Measurements from ENCODE around the gene PRKCZ. TPM values are rescaled to one million over a fixed set of nuclear protein-coding genes. Genes with fewer than 3 reads are reported as not detected.

PRKCZ gene
- total RNA-seq, 2 donors from 2014 or later: 50.4 to 72.2 TPM

GRCh38 chr1:2032737-2033136, 17.5 kb upstream of the PRKCZ start:
- Histone ChIP-seq H3K4me1 (no peaks in the 10 kb centered on the region), H3K4me3 (no peak overlapping the region), H3K27me3 (no peaks in the 10 kb centered on the region), H3K36me3 (no peaks in the 10 kb centered on the region), H3K27ac (no peak overlapping the region), H3K9ac (ENCODE audit: low read depth in 2 of 2, low read length in 2 of 2) (no peak overlapping the region), H3K9me3 (no peaks in the 10 kb centered on the region)
- TF ChIP-seq CTCF (IDR thresholded peaks at IDR 0.05): no peak
- no peak for DNase-seq
- intact Hi-C loops (cut with DNase I): no loop called here

GRCh38 chr1:2033165-2033564, 17.0 kb upstream of the PRKCZ start:
- Histone ChIP-seq H3K36me3 (no peaks in the 10 kb centered on the region), H3K9me3 (no peaks in the 10 kb centered on the region), H3K4me3 (no peak overlapping the region), H3K27ac (no peak overlapping the region), H3K9ac (ENCODE audit: low read depth in 2 of 2, low read length in 2 of 2) (no peak overlapping the region), H3K4me1 (no peaks in the 10 kb centered on the region), H3K27me3 (no peaks in the 10 kb centered on the region)
- DNase-seq: no peak
- no peak for TF ChIP-seq CTCF (IDR thresholded peaks at IDR 0.05)
- intact Hi-C loops (cut with DNase I): no loop called here

DNA sequence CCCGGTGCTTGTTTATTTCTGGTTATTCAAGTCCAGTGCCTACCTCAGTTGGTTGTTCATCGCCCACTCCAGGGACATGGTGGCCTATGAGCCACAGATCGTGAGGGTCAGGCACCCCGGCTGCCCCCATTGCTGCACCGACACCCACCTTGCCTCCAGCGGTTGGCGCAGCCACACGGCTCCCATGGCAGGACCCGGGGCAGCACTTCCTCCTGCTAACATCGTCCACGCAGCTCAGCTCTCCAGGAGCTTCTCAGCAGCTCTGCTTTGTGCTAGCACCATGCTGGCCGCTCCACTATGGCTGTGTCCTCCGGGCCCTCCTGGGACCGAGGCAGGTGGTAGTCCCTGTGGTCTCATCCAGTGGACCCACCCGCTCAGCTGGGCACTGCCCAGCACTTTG, 13.9 kb upstream of the PRKCZ start:
- Histone ChIP-seq H3K27me3 (no peaks in the 10 kb centered on the region), H3K27ac (no peak overlapping the region), H3K9me3 (no peaks in the 10 kb centered on the region), H3K9ac (ENCODE audit: low read depth in 2 of 2, low read length in 2 of 2) (no peak overlapping the region), H3K4me1 (no peaks in the 10 kb centered on the region), H3K36me3 (no peaks in the 10 kb centered on the region), H3K4me3 (no peak overlapping the region)
- intact Hi-C loops (cut with DNase I): loop anchor here (5.0 kb wide), 1 partner anchor 74 kb away; no protein-coding TSS in a partner anchor
- DNase-seq: no peak
- no peak for TF ChIP-seq CTCF (IDR thresholded peaks at IDR 0.05)

- intact Hi-C loops (cut with DNase I): loop anchor here (5.0 kb wide), 1 partner anchor 75 kb away; no protein-coding TSS in a partner anchor
- TF ChIP-seq CTCF (IDR thresholded peaks at IDR 0.05): no peak
These were observed 12.8 kb upstream of the PRKCZ start for GRCh38 chr1:2037314-2037979.

DNA sequence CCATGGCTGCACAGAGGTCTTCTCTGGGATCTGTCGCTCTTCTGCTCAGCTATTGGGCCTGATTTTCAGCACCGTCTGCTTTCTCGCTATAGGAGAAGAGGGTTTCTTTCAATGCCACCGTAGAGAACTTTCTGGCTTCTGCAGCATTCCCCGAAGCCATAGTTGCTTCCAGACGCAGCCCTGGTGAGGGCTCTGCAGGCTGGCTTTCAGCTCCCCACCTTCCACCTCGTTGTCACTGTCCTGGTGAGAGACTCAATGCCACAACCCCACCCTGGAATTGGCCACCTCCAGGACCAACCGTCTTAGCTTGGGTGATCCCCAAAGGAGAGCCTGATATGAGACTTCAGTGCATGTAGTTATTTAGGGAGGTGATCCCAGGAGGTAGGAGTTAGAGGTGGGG, 12.0 kb upstream of the PRKCZ start:
- H3K9ac ChIP-seq (ENCODE audit: low read depth in 2 of 2, low read length in 2 of 2): no peak overlapping the region
- H3K27ac ChIP-seq: no peak overlapping the region
- H3K4me3 ChIP-seq: no peak overlapping the region
- H3K27me3 ChIP-seq: no peaks in the 10 kb centered on the region
- no peaks in the 10 kb centered on the region for H3K4me1 ChIP-seq
- no peak for DNase-seq
- no peak for TF ChIP-seq CTCF (IDR thresholded peaks at IDR 0.05)
- H3K9me3 ChIP-seq: no peaks in the 10 kb centered on the region
- intact Hi-C loops (cut with DNase I): loop anchor here (5.0 kb wide), 1 partner anchor 76 kb away; no protein-coding TSS in a partner anchor
- no peaks in the 10 kb centered on the region for H3K36me3 ChIP-seq

More at GRCh38 chr1:2037314-2037979, 12.8 kb upstream of the PRKCZ start:
- no peak for DNase-seq
- no peak overlapping the region for H3K4me3 ChIP-seq
- no peaks in the 10 kb centered on the region for H3K27me3 ChIP-seq
- no peaks in the 10 kb centered on the region for H3K9me3 ChIP-seq
- no peak overlapping the region for H3K9ac ChIP-seq (ENCODE audit: low read depth in 2 of 2, low read length in 2 of 2)
- H3K36me3 ChIP-seq: no peaks in the 10 kb centered on the region
- H3K27ac ChIP-seq: no peak overlapping the region
- no peaks in the 10 kb centered on the region for H3K4me1 ChIP-seq

Measured in colonic mucosa (tissue), 4 donors.